GM18870 (cell line): ENCODE results near the gene TUBA8.

Source experiments
- ATAC-seq: cut with Tn5 transposase; IDR thresholded peaks from one replicate; pipeline ENCODE4 v1.9.1; 2021; ENCODE audit warnings: moderate library complexity; ENCODE audit not compliant: unreplicated experiment

TUBA8 gene

GRCh38 chr22:18077087-18077638 is 33.4 kb upstream of the TUBA8 start:
- peak; percentile 7 for ATAC-seq

- peak; percentile 79 for ATAC-seq
Observed at GRCh38 chr22:18077639-18078328, 32.8 kb upstream of the TUBA8 start, which contains the start of gene PEX26. TSS of gene PEX26 (plus strand) at chr22:18077990. CDS start at chr22:18078377, 387 bp downstream.

DNA sequence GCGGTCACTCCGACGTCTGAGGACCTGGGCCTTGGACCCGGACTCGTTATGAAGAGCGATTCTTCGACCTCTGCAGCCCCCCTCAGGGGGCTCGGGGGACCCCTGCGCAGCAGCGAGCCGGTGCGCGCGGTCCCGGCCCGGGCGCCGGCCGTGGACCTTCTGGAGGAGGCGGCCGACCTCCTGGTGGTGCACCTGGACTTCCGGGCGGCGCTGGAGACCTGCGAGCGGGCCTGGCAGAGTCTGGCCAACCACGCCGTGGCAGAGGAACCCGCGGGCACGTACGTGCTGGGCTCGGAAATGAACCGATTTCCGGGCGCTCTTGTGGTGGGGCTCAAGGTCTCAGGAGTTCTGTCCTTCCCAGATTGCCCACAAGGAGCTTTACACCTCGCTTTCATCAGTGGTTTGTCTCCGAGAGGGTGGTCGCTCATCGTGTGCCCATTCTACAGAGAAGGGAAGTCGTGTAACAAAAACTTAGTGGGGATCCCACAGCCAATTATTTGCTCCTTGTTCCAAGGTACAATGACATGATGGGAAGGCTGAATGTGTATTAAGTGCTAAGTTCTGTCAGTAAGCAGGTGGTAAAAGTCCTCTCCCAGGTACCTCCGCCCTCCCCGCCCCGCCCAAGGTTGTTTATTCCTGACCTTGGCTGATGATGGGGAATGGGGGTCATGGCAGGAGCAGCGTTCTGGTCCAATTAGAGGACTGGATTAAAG is 32.1 kb upstream of the TUBA8 start:
- ATAC-seq = peak; percentile 2

DNA sequence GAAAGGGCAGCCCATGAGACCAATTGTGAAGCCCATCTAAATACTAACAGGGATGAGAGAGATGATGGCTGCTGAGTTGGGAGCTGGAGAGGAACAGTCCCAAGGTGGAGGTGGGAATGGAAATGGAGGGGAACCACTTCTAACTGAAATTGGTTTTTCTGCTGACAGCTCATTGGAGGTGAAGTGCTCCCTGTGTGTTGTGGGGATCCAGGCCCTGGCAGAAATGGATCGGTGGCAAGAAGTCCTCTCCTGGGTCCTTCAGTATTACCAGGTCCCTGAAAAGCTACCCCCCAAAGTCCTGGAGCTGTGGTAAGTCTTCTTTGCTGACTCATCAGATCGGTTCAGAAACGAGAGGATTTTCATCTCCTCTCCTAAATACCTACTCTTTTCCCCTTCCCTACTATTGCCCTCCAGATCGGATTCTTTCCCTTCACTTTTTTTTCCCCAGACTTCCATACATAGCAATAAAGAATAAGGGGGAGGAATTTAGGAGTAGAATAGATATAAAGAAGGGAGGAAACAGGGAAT is 30.8 kb upstream of the TUBA8 start:
- ATAC-seq = no peak

DNA sequence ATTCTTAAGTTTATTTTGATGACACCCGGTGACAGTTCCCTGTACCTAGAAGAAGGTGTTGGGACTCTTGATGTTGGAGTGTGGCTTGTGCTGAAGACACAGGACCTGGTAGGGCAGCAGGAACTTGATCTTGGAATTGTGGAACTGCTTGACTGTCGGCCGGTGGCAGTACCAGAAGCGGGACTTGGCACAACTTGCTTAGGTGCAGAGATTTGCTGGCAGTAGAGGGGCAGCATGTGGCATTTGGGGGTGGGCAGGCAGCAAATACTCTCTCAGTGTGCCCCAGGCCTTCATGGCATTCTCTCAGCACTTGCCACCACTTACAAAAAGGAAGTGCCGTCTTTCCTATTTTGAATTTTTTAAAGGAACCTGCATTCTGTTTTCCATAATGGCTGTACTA is 29.2 kb upstream of the TUBA8 start:
- ATAC-seq = no peak

- no peak for ATAC-seq
Observed at GRCh38 chr22:18082467-18082866, 28.1 kb upstream of the TUBA8 start.

- no peak for ATAC-seq
Observed at GRCh38 chr22:18083406-18083805, 27.2 kb upstream of the TUBA8 start.

DNA sequence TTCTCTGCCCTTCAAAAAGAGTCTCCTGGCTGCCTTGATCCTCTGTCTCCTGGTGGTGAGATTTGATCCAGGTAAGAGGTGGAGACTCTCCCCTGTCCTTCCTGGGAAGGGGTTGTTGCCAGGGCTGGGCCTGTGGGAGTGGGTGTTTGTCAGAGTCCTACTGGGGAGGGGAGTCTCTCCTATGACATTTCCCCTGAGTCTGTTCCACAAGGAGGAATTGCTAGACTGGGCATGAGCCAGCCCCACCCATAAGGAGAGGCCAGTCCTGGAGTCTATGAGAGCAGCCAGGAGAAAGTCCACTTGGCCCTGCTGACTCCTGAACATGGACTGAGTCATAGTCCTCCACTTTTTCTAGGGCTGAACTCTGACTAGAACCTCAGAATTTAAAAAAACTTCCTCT is 25.4 kb upstream of the TUBA8 start:
- ATAC-seq = no peak

GRCh38 chr22:18087350-18087855 is 23.2 kb upstream of the TUBA8 start:
- ATAC-seq = no peak

- ATAC-seq = no peak
Observed at GRCh38 chr22:18088825-18089568, 21.6 kb upstream of the TUBA8 start.

GRCh38 chr22:18090286-18090685 is 20.3 kb upstream of the TUBA8 start:
- ATAC-seq = no peak

DNA sequence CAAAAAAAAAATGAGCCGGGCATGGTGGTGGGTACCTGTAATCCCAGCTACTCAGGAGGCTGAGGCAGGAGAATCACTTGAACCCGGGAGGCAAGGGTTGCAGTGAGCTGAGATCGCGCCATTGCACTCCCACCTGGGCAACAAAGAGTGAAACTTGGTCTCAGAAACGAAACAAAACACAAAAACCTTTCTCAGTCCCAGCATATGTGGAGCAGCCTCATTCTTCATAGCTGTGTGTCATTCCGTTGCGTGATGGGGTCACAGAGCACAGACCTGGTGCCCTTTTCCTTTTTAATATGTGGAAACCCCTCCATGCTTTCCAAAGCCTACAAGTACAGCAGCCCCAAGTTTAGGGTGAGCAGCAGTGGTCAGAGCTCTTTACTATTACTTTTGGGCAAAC is 19.1 kb upstream of the TUBA8 start:
- no peak for ATAC-seq

DNA sequence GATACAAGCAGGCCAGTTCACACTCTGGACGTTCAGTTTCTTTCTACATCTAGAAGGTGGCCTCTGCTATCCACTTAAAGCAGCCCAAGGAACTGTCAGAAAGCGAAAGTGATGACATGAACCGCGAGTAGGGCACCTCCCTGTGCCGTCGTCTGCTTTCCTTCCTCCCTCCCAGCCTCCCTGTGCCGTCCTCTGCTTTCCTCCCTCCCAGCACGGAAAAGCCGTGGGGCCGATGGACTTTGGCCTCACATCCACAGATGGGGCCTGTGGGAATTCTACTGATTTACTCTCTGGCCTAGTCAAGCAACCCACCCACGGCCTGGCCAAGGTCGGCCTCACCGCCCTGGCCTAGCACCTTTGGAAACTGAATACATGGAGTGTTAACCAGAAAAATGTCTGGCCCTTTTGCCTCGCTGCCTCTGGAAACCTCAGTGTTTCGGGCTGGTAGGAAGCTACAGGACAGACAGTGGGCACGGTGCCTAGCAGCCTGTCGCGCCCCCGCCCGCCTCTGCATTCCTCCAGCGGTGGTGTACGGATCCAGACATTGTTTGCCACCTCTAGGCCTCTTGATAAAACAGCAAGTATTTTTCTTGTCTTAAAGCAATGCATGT is 18.6 kb upstream of the TUBA8 start:
- no peak for ATAC-seq

DNA sequence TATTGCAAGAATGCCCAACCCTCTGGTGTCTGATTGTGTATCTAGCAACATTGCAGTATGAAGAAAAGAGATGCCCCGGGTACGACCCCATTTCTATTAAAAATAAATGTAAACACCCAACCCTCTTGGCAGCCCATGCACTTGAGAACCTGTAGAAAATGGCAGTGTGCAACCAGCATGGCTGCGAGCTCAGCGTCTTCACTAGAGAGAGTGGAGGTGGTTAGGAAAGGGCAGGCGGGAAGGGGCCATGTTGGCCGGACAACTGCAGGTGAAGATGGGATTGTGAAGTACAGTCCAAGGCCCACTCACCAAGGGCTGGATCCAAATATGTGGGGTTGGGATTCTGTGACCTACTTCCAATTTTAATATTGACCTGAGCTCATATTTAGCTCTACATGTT is 16.9 kb upstream of the TUBA8 start:
- ATAC-seq = no peak

GRCh38 chr22:18095101-18095805 is 15.4 kb upstream of the TUBA8 start:
- ATAC-seq = no peak

- ATAC-seq = no peak
Observed at GRCh38 chr22:18096823-18097222, 13.8 kb upstream of the TUBA8 start.

DNA sequence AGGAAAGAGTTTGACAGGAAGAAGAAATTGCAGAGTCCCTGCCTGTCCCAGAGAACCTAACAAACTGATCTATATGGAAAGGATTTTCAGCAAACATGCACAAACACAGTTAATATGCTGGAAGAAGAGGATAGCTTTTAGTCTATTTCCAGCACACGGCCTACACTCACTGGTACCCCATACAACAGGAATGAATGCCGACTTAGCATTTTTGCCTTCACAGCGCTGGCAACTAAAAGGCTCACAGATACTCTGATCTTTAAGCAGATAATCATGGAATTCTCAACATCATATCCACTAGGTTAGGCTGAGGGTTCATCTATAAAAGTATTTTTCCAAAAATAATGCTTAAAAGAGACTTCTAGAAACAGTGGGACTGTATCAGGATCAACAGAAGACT is 9.8 kb upstream of the TUBA8 start:
- no peak for ATAC-seq

DNA sequence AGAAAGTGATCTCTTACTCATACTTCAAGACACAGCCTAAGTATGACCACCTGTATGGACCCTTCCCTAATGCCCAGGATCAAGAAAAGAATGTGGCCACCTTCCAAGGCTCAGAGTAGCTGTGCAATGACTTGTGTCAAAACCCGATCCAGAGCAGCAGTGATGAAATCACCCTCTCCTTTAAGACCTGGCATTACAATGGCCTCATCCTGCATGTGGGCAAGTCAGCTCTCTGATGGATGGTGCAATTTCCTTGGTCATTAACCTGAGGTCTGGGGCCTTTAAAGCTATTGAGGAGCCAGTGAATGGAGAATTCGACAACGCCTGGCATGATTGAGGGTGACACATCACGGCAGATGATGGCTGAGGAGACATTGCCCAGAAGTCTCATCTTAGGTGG is 9.1 kb upstream of the TUBA8 start:
- no peak for ATAC-seq

GRCh38 chr22:18103527-18104269 is 6.9 kb upstream of the TUBA8 start:
- ATAC-seq = no peak
